H1 (cell line): ENCODE measurements around the gene DTX3. TPM values are rescaled to one million over a fixed set of nuclear protein-coding genes. Genes with fewer than 3 reads are reported as not detected.

Source experiments
- ASH2L ChIP-seq: fragments of 200-600, 300-600 bp; sonication (generic); IDR thresholded peaks from one replicate; pipeline ENCODE4 v1.7.1; 2017; ENCODE audit warnings: low read length
- BCL11A ChIP-seq, 2 experiments: IDR thresholded peaks; one replicate each; pipeline ENCODE4 v1.6.1; 2011; ENCODE audit warnings: low read depth in 2 of 2, low read length in 2 of 2, mild to moderate bottlenecking in 2 of 2
- CBX5 ChIP-seq: fragments of 300-800, 300-1000 bp; sonication (generic); IDR thresholded peaks from 2 replicates; pipeline ENCODE4 v1.7.1; 2016; ENCODE audit warnings: antibody characterized with exemption, low read length, low read depth
- CHD7 ChIP-seq: fragments of 300-600 bp; sonication (generic); IDR thresholded peaks from 2 replicates; pipeline ENCODE4 v1.7.1; 2012; ENCODE audit warnings: low read length, moderate library complexity, mild to moderate bottlenecking, inconsistent platforms; ENCODE audit not compliant: insufficient replicate concordance
- FOSL1 ChIP-seq: IDR thresholded peaks from 2 replicates; pipeline ENCODE4 v1.6.1; 2011; ENCODE audit warnings: mild to moderate bottlenecking, low read depth, low read length, moderate library complexity; ENCODE audit not compliant: insufficient read depth
- POLR2A ChIP-seq, 2 experiments: IDR thresholded peaks; 1 replicate in 1 of 2; 2 replicates in 1 of 2; pipeline ENCODE4 v1.6.1; 2011; ENCODE audit warnings: low read depth in 2 of 2, low read length in 2 of 2, mild to moderate bottlenecking in 2 of 2; ENCODE audit errors: control extremely low read depth in 1 of 2
- SIN3A ChIP-seq, 2 experiments: IDR thresholded peaks in 1 of 2; conservative IDR thresholded peaks in 1 of 2; 2 replicates each; pipeline ENCODE4 v1.6.1; 2011 to 2012; ENCODE audit warnings: low read length in 2 of 2, improper control_type of control experiment in 1 of 2, low read depth in 1 of 2, mild to moderate bottlenecking in 1 of 2
- SRF ChIP-seq: IDR thresholded peaks from 2 replicates; pipeline ENCODE4 v1.6.1; 2011; ENCODE audit warnings: mild to moderate bottlenecking, low read depth, low read length, moderate library complexity
- TAF1 ChIP-seq: IDR thresholded peaks from 2 replicates; pipeline ENCODE4 v1.6.1; 2011; ENCODE audit warnings: mild to moderate bottlenecking, low read depth, low read length
- TBP ChIP-seq: IDR thresholded peaks from 2 replicates; pipeline ENCODE4 v1.6.1; 2011; ENCODE audit warnings: low read depth, low read length, improper control_type of control experiment
- YY1 ChIP-seq: IDR thresholded peaks from 2 replicates; pipeline ENCODE4 v1.6.1; 2011; ENCODE audit warnings: low read depth, mild to moderate bottlenecking, low read length
- polyA plus RNA-seq, 7 experiments: library from polyadenylated mRNA; depleted of rRNA in 3 of 7; stranded (reverse) in 5 of 7; unstranded in 2 of 7; fragments of >200 nt in 5 of 7; fragments of 200-250 nt in 2 of 7; gene quantifications; 1 replicate in 5 of 7; 2 replicates in 1 of 7; 4 replicates in 1 of 7; pipeline versions ENCODE4 v1.2.1 to v1.2.3, GENCODE V29; 2011 to 2013; ENCODE audit warnings: missing spikeins in 2 of 7, mixed read lengths in 2 of 7
- total RNA-seq: library from RNA; stranded (reverse); fragmentation: NEBNext Ultra II Directional; extraction: Animal tissue kit (Norgen Biotek cat#: 25700); gene quantifications from 2 replicates; pipeline ENCODE4 v1.2.1, GENCODE V29; 2021

The DTX3 gene
- total and polyA plus RNA-seq, 2 of the 8 experiments (the other 6 are each of a cell fraction or from before 2014, with no cell fraction given) = 41.8 to 92.5 TPM

GRCh38 chr12:57604454-57604991 is at the start of gene DTX3 (continued):
- no peak for TF ChIP-seq CHD7
- peak in 1 of 2 experiments; percentile 18; a peak in 1 of 3 replicates for TF ChIP-seq POLR2A (IDR thresholded peaks at IDR 0.05; ENCODE audit: control extremely low read depth in 1 of 2, low read depth in 2 of 2, low read length in 2 of 2)
- peak; percentile 66 for TF ChIP-seq ASH2L
- no peak for TF ChIP-seq SRF
- peak; percentile 90 for TF ChIP-seq YY1
- no peak for TF ChIP-seq FOSL1
- peak; percentile 37; the same call in 1 of the 2 replicates for TF ChIP-seq TBP
- TF ChIP-seq SIN3A (conservative IDR thresholded peaks at IDR 0.05 in 1 of 2, IDR thresholded peaks at IDR 0.05 in 1 of 2; ENCODE audit: low read depth in 1 of 2, low read length in 2 of 2) = peak in 1 of 2 experiments; percentile 64; a peak in 2 of 4 replicates
- TF ChIP-seq CBX5 = no peak
- TF ChIP-seq TAF1 = peak; percentile 67
- TF ChIP-seq BCL11A (IDR thresholded peaks at IDR 0.05; ENCODE audit: low read depth in 2 of 2, low read length in 2 of 2) = no peak
